Neural progenitor cell (in vitro differentiated cells): ENCODE results near the gene SPIRE1. TPM values are rescaled to one million over a fixed set of nuclear protein-coding genes. Genes with fewer than 3 reads are reported as not detected.
"Not testable (repeated sequence)": the region's sequence is repeated elsewhere in the genome, so short reads cannot be mapped to it uniquely, and the experiment has no call there.

Experiments
- DNase-seq: peaks from one replicate; pipeline ENCODE4 v3.0.0-alpha.2; 2016; ENCODE audit warnings: low spot score
- H2AFZ ChIP-seq: fragments of 200-600 bp; sonication (generic); replicated peaks from 2 replicates; pipeline ENCODE4 v1.6.1; 2016; ENCODE audit warnings: antibody characterized with exemption
- H3F3A ChIP-seq: fragments of 200-600 bp; sonication (generic); 2 replicates; pipeline ENCODE4 v1.6.1; 2016; ENCODE audit warnings: antibody characterized with exemption, low read depth
- H3K27ac ChIP-seq: fragments of 200-600 bp; sonication (generic); 2 replicates; pipeline ENCODE4 v1.5.1; 2016; ENCODE audit warnings: mild to moderate bottlenecking
- H3K27me3 ChIP-seq: fragments of 200-600 bp; sonication (generic); 2 replicates; pipeline ENCODE4 v1.6.1; 2016; ENCODE audit warnings: mild to moderate bottlenecking, moderate library complexity
- H3K36me3 ChIP-seq: fragments of 200-600 bp; sonication (generic); 2 replicates; pipeline ENCODE4 v1.5.1; 2016
- H3K4me1 ChIP-seq: fragments of 200-600 bp; sonication (generic); 2 replicates; pipeline ENCODE4 v1.6.1; 2016; ENCODE audit warnings: mixed run types
- H3K4me2 ChIP-seq: fragments of 200-600 bp; sonication (generic); 2 replicates; pipeline ENCODE4 v1.6.1; 2016
- H3K4me3 ChIP-seq: fragments of 200-600 bp; sonication (generic); 2 replicates; pipeline ENCODE4 v1.5.1; 2016
- H3K79me2 ChIP-seq: fragments of 200-600 bp; sonication (generic); 2 replicates; pipeline ENCODE4 v1.6.1; 2016; ENCODE audit warnings: low read depth
- H3K9ac ChIP-seq: fragments of 200-600 bp; sonication (generic); 2 replicates; pipeline ENCODE4 v1.6.1; 2016
- H3K9me3 ChIP-seq: fragments of 200-600 bp; sonication (generic); 2 replicates; pipeline ENCODE4 v1.5.1; 2016; ENCODE audit warnings: low read depth
- H4K20me1 ChIP-seq: fragments of 200-600 bp; sonication (generic); 2 replicates; pipeline ENCODE4 v1.6.1; 2016; ENCODE audit warnings: low read depth
- H3K27ac Mint-ChIP-seq: 3 replicates; pipeline ENCODE4 v1.8.0; 2021; ENCODE audit warnings: mixed read lengths
- H3K27me3 Mint-ChIP-seq: 2 replicates; pipeline ENCODE4 v1.8.0; 2022; ENCODE audit warnings: low read depth, mild to moderate bottlenecking, inconsistent platforms, moderate library complexity, mixed read lengths; ENCODE audit not compliant: insufficient read depth
- H3K36me3 Mint-ChIP-seq: 3 replicates; pipeline ENCODE4 v1.8.0; 2021; ENCODE audit warnings: mixed read lengths
- H3K4me1 Mint-ChIP-seq: 3 replicates; pipeline ENCODE4 v1.8.0; 2021; ENCODE audit warnings: mixed read lengths
- H3K4me3 Mint-ChIP-seq: 3 replicates; pipeline ENCODE4 v1.8.0; 2021; ENCODE audit warnings: mild to moderate bottlenecking, moderate library complexity, mixed read lengths
- H3K9me3 Mint-ChIP-seq: 3 replicates; pipeline ENCODE4 v1.8.0; 2020; ENCODE audit warnings: mixed read lengths
- EZH2 ChIP-seq: fragments of 200-600 bp; sonication (generic); IDR thresholded peaks from 2 replicates; pipeline ENCODE4 v1.6.1; 2017; ENCODE audit warnings: antibody characterized with exemption, mild to moderate bottlenecking, moderate library complexity
- EZH2phosphoT487 ChIP-seq: fragments of 200-600 bp; sonication (generic); IDR thresholded peaks from 2 replicates; pipeline ENCODE4 v1.6.1; 2017; ENCODE audit warnings: antibody characterized with exemption
- total RNA-seq: library from RNA; depleted of rRNA; stranded (reverse); fragments of >200 nt; gene quantifications from 2 replicates; pipeline ENCODE4 v1.2.3, GENCODE V29; 2015; ENCODE audit warnings: low replicate concordance
- TF ChIP-seq, protein P1 (sequence below): fragments of 200-600 bp; sonication (generic); IDR thresholded peaks from 2 replicates; pipeline ENCODE4 v1.5.1; 2017; ENCODE audit warnings: antibody characterized with exemption, mild to moderate bottlenecking

The SPIRE1 gene
- total RNA-seq, 1 donor from 2014 or later, result 18.4 TPM

DNA sequence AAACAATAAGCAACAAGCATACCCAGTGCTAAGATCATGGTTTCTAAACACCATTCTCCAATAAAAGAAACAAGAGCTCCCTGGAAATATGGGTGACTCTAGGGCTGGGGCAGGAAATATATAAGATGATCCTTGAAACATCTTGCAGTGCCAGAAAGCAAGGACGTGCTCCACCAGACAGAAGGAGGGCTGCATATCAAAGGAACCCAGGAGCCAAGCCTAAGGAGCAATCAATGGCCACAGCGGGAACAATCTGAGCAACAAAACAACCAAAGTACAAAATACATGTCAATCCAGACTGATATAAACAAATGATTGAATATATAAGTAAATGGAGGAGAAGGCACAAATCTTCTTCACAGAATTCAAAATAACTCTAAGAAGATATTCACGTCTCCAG, 10.1 kb downstream of the SPIRE1 start:
- no peak for DNase-seq
- Histone ChIP-seq H3K27ac (no peak overlapping the region), H3K79me2 (peaks cover 37% of the 10 kb centered on the region), H3K27me3 (no peaks in the 10 kb centered on the region), H4K20me1 (peaks cover 4% of the 10 kb centered on the region), H3K9me3 (no peaks in the 10 kb centered on the region), H3F3A (peaks cover 2% of the 10 kb centered on the region), H2AFZ (no peak overlapping the region), H3K4me1 (peaks cover 12% of the 10 kb centered on the region), H3K4me3 (no peak overlapping the region), H3K36me3 (no peaks in the 10 kb centered on the region), H3K9ac (no peak overlapping the region), H3K4me2 (no peak overlapping the region)
- Mint-ChIP-seq H3K36me3 (peaks cover 4% of the 10 kb centered on the region), H3K9me3 (no peaks in the 10 kb centered on the region), H3K4me1 (peaks cover 16% of the 10 kb centered on the region), H3K27me3 (no peaks in the 10 kb centered on the region), H3K27ac (no peak overlapping the region), H3K4me3 (no peak overlapping the region)
- no peak for TF ChIP-seq EZH2
- TF ChIP-seq, protein P1, sequence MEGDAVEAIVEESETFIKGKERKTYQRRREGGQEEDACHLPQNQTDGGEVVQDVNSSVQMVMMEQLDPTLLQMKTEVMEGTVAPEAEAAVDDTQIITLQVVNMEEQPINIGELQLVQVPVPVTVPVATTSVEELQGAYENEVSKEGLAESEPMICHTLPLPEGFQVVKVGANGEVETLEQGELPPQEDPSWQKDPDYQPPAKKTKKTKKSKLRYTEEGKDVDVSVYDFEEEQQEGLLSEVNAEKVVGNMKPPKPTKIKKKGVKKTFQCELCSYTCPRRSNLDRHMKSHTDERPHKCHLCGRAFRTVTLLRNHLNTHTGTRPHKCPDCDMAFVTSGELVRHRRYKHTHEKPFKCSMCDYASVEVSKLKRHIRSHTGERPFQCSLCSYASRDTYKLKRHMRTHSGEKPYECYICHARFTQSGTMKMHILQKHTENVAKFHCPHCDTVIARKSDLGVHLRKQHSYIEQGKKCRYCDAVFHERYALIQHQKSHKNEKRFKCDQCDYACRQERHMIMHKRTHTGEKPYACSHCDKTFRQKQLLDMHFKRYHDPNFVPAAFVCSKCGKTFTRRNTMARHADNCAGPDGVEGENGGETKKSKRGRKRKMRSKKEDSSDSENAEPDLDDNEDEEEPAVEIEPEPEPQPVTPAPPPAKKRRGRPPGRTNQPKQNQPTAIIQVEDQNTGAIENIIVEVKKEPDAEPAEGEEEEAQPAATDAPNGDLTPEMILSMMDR, result no peak
- TF ChIP-seq EZH2phosphoT487, result no peak

GRCh38 chr18:12645751-12646203, 12.1 kb downstream of the SPIRE1 start:
- H2AFZ ChIP-seq, result no peak overlapping the region
- no peak overlapping the region for H3K4me3 ChIP-seq
- no peak overlapping the region for H3K4me2 ChIP-seq
- no peaks in the 10 kb centered on the region for H3F3A ChIP-seq
- no peak overlapping the region for H3K9ac ChIP-seq
- Mint-ChIP-seq H3K27ac (no peak overlapping the region), H3K27me3 (no peaks in the 10 kb centered on the region), H3K4me3 (no peak overlapping the region), H3K9me3 (no peaks in the 10 kb centered on the region), H3K36me3 (peaks cover 6% of the 10 kb centered on the region), H3K4me1 (no peaks in the 10 kb centered on the region)
- no peaks in the 10 kb centered on the region for H3K4me1 ChIP-seq
- peaks cover 3% of the 10 kb centered on the region for H4K20me1 ChIP-seq
- TF ChIP-seq EZH2 (no peak), EZH2phosphoT487 (no peak)
- TF ChIP-seq, protein P1, result no peak
- no peaks in the 10 kb centered on the region for H3K27me3 ChIP-seq
- H3K27ac ChIP-seq, result no peak overlapping the region
- no peaks in the 10 kb centered on the region for H3K9me3 ChIP-seq
- no peaks in the 10 kb centered on the region for H3K36me3 ChIP-seq
- DNase-seq, result no peak
- H3K79me2 ChIP-seq, result peaks cover 19% of the 10 kb centered on the region

- H3K4me1 ChIP-seq, result no peaks in the 10 kb centered on the region
- H3K79me2 ChIP-seq, result peaks cover 14% of the 10 kb centered on the region
- Mint-ChIP-seq H3K4me1 (no peaks in the 10 kb centered on the region), H3K4me3 (no peak overlapping the region), H3K36me3 (peaks cover 6% of the 10 kb centered on the region), H3K27ac (no peak overlapping the region), H3K27me3 (no peaks in the 10 kb centered on the region), H3K9me3 (no peaks in the 10 kb centered on the region)
- no peak overlapping the region for H3K9ac ChIP-seq
- H3K27me3 ChIP-seq, result no peaks in the 10 kb centered on the region
- H3F3A ChIP-seq, result no peaks in the 10 kb centered on the region
- H3K4me2 ChIP-seq, result no peak overlapping the region
- no peaks in the 10 kb centered on the region for H3K9me3 ChIP-seq
- peaks cover 2% of the 10 kb centered on the region for H4K20me1 ChIP-seq
- H3K27ac ChIP-seq, result no peak overlapping the region
- H3K4me3 ChIP-seq, result no peak overlapping the region
- no peak for DNase-seq
- TF ChIP-seq, protein P1, result no peak
- TF ChIP-seq EZH2phosphoT487 (no peak), EZH2 (no peak)
- no peaks in the 10 kb centered on the region for H3K36me3 ChIP-seq
- H2AFZ ChIP-seq, result no peak overlapping the region
Measured at GRCh38 chr18:12645254-12645653, 12.7 kb downstream of the SPIRE1 start.

DNA sequence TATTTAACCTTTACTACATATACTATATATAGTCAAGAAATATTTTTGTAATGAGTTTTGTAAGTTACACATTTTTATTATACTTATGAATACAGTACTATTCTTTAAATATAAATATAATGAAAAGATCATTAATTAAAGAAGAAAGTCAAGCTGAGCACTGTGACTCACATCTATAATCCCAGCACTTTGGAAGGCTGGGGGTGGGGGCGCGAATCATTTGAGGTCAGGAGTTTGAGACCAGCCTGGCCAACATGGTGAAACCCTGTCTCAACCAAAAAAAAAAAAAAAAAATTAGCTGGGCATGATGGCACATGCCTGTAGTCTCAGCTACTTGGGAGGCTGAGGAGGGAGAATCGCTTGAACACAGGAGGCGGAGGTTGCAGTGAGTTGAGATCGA, 14.2 kb downstream of the SPIRE1 start:
- H3K27me3 Mint-ChIP-seq, H3K27me3 ChIP-seq, H3K4me2 ChIP-seq, H3K27ac ChIP-seq, DNase-seq, H3K4me3 ChIP-seq, H3K9ac ChIP-seq, H3K27ac Mint-ChIP-seq, H3K9me3 ChIP-seq, H3K4me1 Mint-ChIP-seq, H3K4me1 ChIP-seq, H3K36me3 Mint-ChIP-seq, H2AFZ ChIP-seq, H3K9me3 Mint-ChIP-seq, H3K4me3 Mint-ChIP-seq, H3F3A ChIP-seq, H3K36me3 ChIP-seq, H4K20me1 ChIP-seq: not testable (repeated sequence)
- H3K79me2 ChIP-seq, result peaks cover 10% of the 10 kb centered on the region
